ENCODE measurements around the gene LTBR.

- peak; percentile 72 to 84 for TF ChIP-seq CTCF (IDR thresholded peaks at IDR 0.05; ENCODE audit: extremely low read depth in 1 of 2, insufficient read depth in 1 of 2, low read depth in 1 of 2, low read length in 2 of 2)
- TF ChIP-seq POLR2AphosphoS5 (IDR thresholded peaks at IDR 0.05; ENCODE audit: insufficient read depth, low read depth, low read length) = no peak
- TF ChIP-seq EZH2 (IDR thresholded peaks at IDR 0.05; ENCODE audit: borderline replicate concordance, low read depth, low read length, severe bottlenecking) = no peak
- TF ChIP-seq POLR2A (IDR thresholded peaks at IDR 0.05; ENCODE audit: low read depth, low read length) = no peak
These were observed 39.5 kb downstream of the LTBR start for GRCh38 chr12:6423267-6424007.

Data from endothelial cell of umbilical vein (primary cell).